ENCODE measurements around the gene PPP2R2D.

DNA sequence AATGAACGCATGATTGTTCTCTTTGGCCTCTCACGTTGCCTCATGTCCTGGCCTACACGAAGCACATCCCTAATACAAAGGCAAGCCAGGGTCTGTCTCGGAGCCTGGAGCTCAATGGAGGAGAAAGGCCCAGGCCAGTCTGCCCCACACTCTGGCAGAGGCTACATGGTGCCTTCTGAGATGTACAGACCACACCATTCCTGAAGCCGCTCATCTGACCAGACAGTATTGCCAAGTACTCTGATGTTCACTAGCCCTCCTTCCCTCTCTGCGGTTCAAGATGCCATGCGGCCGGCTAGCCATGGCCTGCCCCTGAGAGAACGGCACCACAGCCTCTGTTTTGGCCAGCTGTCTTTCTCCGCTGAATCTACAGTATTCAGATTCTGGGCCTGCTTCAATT lies 75.0 kb downstream of the PPP2R2D start:
- no peak for TF ChIP-seq EZH2phosphoT487 (IDR thresholded peaks at IDR 0.05; ENCODE audit: borderline replicate concordance, low read length)
- TF ChIP-seq, protein P1, sequence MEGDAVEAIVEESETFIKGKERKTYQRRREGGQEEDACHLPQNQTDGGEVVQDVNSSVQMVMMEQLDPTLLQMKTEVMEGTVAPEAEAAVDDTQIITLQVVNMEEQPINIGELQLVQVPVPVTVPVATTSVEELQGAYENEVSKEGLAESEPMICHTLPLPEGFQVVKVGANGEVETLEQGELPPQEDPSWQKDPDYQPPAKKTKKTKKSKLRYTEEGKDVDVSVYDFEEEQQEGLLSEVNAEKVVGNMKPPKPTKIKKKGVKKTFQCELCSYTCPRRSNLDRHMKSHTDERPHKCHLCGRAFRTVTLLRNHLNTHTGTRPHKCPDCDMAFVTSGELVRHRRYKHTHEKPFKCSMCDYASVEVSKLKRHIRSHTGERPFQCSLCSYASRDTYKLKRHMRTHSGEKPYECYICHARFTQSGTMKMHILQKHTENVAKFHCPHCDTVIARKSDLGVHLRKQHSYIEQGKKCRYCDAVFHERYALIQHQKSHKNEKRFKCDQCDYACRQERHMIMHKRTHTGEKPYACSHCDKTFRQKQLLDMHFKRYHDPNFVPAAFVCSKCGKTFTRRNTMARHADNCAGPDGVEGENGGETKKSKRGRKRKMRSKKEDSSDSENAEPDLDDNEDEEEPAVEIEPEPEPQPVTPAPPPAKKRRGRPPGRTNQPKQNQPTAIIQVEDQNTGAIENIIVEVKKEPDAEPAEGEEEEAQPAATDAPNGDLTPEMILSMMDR (conservative IDR thresholded peaks at IDR 0.05; ENCODE audit: low read depth, low read length) = no peak

Measured in PC-3 (cell line).